Activated CD4-positive, alpha-beta T cell treated with anti-CD3 and anti-CD28 coated beads, Interleukin-10, Interleukin-2, amounts not matched to agents 100 ng/mL and 50 ng/mL, durations not matched to agents 16 hours and 8 hours (primary cell): ENCODE results near the gene PROCR.
"Not testable (repeated sequence)": the region's sequence is repeated elsewhere in the genome, so short reads cannot be mapped to it uniquely, and the experiment has no call there.

ENCODE experiments used
- DNase-seq: peaks from one replicate; pipeline ENCODE4 v3.0.0-alpha.2; 2020

PROCR gene

GRCh38 chr20:35171753-35172433 lies at the start of gene PROCR:
PROCR (plus strand) TSS chr20:35172072; CDS start chr20:35172155, 83 bp downstream.
- DNase-seq: peak; percentile 7

GRCh38 chr20:35122756-35123405 lies 49.0 kb upstream of the PROCR start:
- no peak for DNase-seq

GRCh38 chr20:35125753-35126152 lies 46.1 kb upstream of the PROCR start:
- no peak for DNase-seq

GRCh38 chr20:35129647-35130069 lies 42.2 kb upstream of the PROCR start:
- DNase-seq: no peak

- no peak for DNase-seq
Observed at GRCh38 chr20:35131934-35132333, 39.9 kb upstream of the PROCR start.

- no peak for DNase-seq
Observed at GRCh38 chr20:35133031-35133430, 38.8 kb upstream of the PROCR start.

- no peak for DNase-seq
Observed at GRCh38 chr20:35133735-35134134, 38.1 kb upstream of the PROCR start.

GRCh38 chr20:35134472-35134871 lies 37.4 kb upstream of the PROCR start:
- DNase-seq: no peak

GRCh38 chr20:35134880-35135279 lies 37.0 kb upstream of the PROCR start:
- DNase-seq: no peak

- no peak for DNase-seq
Observed at GRCh38 chr20:35135867-35136586, 35.8 kb upstream of the PROCR start.

- DNase-seq: no peak
Observed at GRCh38 chr20:35144694-35145093, 27.2 kb upstream of the PROCR start.

- peak; percentile 50 for DNase-seq
Observed at GRCh38 chr20:35145141-35145564, 26.7 kb upstream of the PROCR start.

- DNase-seq: peak; percentile 12
Observed at GRCh38 chr20:35146299-35146919, 25.5 kb upstream of the PROCR start.

GRCh38 chr20:35146920-35147574 lies 24.8 kb upstream of the PROCR start, which contains the start of gene EDEM2:
EDEM2 (minus strand) TSS chr20:35147336; CDS start chr20:35147258, 78 bp downstream.
- peak; percentile 97 for DNase-seq

- DNase-seq: peak; percentile 34
Observed at GRCh38 chr20:35147575-35148071, 24.2 kb upstream of the PROCR start.

- no peak for DNase-seq
Observed at GRCh38 chr20:35150846-35151579, 20.9 kb upstream of the PROCR start.

- DNase-seq: no peak
Observed at GRCh38 chr20:35151736-35152135, 20.1 kb upstream of the PROCR start.

GRCh38 chr20:35155936-35156335 lies 15.9 kb upstream of the PROCR start:
- DNase-seq: no peak

- no peak for DNase-seq
Observed at GRCh38 chr20:35156978-35157377, 14.9 kb upstream of the PROCR start.

- not testable (repeated sequence) for DNase-seq
Observed at GRCh38 chr20:35160341-35160740, 11.5 kb upstream of the PROCR start.

- DNase-seq: not testable (repeated sequence)
Observed at GRCh38 chr20:35164531-35164930, 7.3 kb upstream of the PROCR start.
